ENCODE measurements around the gene STIP1. TPM values are rescaled to one million over a fixed set of nuclear protein-coding genes. Genes with fewer than 3 reads are reported as not detected.

Gene STIP1
- total RNA-seq, 1 donor from 2014 or later = 200 TPM

DNA sequence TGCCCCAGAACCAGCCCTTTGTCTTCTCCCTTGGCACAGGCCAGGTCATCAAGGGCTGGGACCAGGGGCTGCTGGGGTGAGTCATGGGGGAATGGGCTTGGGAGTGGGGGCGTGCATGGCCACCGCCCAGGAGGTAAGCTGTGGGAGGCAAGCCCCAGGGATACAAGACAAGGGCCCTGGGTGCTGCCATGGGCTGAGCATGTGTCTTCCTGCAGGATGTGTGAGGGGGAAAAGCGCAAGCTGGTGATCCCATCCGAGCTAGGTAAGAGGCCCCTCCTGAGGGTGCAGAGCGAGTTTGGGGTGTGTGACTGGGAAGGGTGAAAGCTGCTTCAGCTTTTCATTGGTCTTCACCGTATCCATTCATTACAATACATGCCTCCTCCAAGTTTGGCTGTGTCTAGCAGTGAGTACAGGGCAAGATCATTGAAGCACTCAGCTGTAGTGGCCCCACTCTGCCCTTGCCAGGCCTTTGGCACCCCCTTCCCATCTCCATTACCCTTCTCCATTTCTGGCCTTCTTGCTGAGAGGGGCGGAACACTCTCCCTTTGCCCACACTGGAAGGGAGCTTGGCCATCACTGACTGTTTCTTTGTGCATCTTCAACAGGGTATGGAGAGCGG lies 57.4 kb downstream of the STIP1 start:
- peaks cover 28% of the 10 kb centered on the region for H4K20me1 ChIP-seq (ENCODE audit: insufficient read depth, low read length)
- Mint-ChIP-seq H3K36me3 (ENCODE audit: low read depth, unreplicated experiment) (peaks cover 9% of the 10 kb centered on the region), H3K9me3 (ENCODE audit: unreplicated experiment) (no peaks in the 10 kb centered on the region), H3K4me1 (ENCODE audit: low read depth, unreplicated experiment) (peaks cover 21% of the 10 kb centered on the region), H3K27ac (ENCODE audit: unreplicated experiment) (peak overlapping the region; percentile 72), H3K27me3 (ENCODE audit: low read depth, unreplicated experiment) (no peaks in the 10 kb centered on the region), H3K4me3 (ENCODE audit: unreplicated experiment) (peak overlapping the region; percentile 77)
- FAIRE-seq = no peak
- H3K27ac ChIP-seq (ENCODE audit: low read depth, low read length) = no peak overlapping the region
- TF ChIP-seq, protein P1, sequence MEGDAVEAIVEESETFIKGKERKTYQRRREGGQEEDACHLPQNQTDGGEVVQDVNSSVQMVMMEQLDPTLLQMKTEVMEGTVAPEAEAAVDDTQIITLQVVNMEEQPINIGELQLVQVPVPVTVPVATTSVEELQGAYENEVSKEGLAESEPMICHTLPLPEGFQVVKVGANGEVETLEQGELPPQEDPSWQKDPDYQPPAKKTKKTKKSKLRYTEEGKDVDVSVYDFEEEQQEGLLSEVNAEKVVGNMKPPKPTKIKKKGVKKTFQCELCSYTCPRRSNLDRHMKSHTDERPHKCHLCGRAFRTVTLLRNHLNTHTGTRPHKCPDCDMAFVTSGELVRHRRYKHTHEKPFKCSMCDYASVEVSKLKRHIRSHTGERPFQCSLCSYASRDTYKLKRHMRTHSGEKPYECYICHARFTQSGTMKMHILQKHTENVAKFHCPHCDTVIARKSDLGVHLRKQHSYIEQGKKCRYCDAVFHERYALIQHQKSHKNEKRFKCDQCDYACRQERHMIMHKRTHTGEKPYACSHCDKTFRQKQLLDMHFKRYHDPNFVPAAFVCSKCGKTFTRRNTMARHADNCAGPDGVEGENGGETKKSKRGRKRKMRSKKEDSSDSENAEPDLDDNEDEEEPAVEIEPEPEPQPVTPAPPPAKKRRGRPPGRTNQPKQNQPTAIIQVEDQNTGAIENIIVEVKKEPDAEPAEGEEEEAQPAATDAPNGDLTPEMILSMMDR (IDR thresholded peaks at IDR 0.05; ENCODE audit: insufficient read depth, low read depth, low read length) = no peak
- TF ChIP-seq EZH2 (IDR thresholded peaks at IDR 0.05; ENCODE audit: insufficient read depth, low read length) = no peak
- H2AFZ ChIP-seq (ENCODE audit: low read depth, low read length) = no peak overlapping the region
- H3K27me3 ChIP-seq (ENCODE audit: insufficient read depth, low read length) = no peaks in the 10 kb centered on the region
- H3K4me1 ChIP-seq (ENCODE audit: insufficient read depth, low read length) = peaks cover 41% of the 10 kb centered on the region
- peak overlapping the region; percentile 88 for H3K9ac ChIP-seq (ENCODE audit: low read length)
- H3K79me2 ChIP-seq (ENCODE audit: insufficient read depth, low read length) = peaks cover 50% of the 10 kb centered on the region
- H3K4me3 ChIP-seq (ENCODE audit: insufficient read depth, low read depth, low read length) = peak overlapping the region; percentile 29
- no peaks in the 10 kb centered on the region for H3K9me3 ChIP-seq (ENCODE audit: insufficient read depth, low read depth, low read length)
- H3K36me3 ChIP-seq (ENCODE audit: insufficient read depth, low read length) = peaks cover 10% of the 10 kb centered on the region
- peak overlapping the region; percentile 99 for H3K4me2 ChIP-seq (ENCODE audit: low read length)
- no peak for DNase-seq (ENCODE audit: low read depth)

DNA sequence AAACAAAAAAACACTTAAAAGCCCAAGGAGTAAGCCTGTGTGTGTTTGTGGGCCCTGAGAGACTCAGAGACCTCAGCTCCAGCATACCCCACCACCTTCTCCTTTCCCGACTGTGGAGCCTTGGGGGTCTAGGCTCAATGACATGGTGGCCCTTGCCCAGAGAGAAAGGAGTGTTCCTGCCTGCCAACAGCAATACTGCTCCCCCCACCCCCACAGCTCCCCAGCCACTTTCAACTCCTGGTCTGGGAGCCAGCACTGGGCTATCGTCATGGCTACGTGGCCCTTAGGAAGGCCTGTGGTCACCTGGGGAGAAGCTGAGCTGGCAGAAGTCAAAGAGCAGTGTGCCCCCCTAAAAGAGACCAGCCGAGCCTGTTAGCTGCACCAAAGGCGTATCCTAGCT lies 58.1 kb downstream of the STIP1 start:
- Histone ChIP-seq H3K4me3 (ENCODE audit: insufficient read depth, low read depth, low read length) (no peak overlapping the region), H2AFZ (ENCODE audit: low read depth, low read length) (no peak overlapping the region), H3K4me1 (ENCODE audit: insufficient read depth, low read length) (peaks cover 41% of the 10 kb centered on the region), H3K9ac (ENCODE audit: low read length) (no peak overlapping the region), H3K79me2 (ENCODE audit: insufficient read depth, low read length) (peaks cover 50% of the 10 kb centered on the region), H3K27ac (ENCODE audit: low read depth, low read length) (no peak overlapping the region), H4K20me1 (ENCODE audit: insufficient read depth, low read length) (peaks cover 28% of the 10 kb centered on the region), H3K36me3 (ENCODE audit: insufficient read depth, low read length) (peaks cover 3% of the 10 kb centered on the region), H3K27me3 (ENCODE audit: insufficient read depth, low read length) (no peaks in the 10 kb centered on the region), H3K4me2 (ENCODE audit: low read length) (peak overlapping the region; percentile 99), H3K9me3 (ENCODE audit: insufficient read depth, low read depth, low read length) (no peaks in the 10 kb centered on the region)
- no peak overlapping the region for H3K27ac Mint-ChIP-seq (ENCODE audit: unreplicated experiment)
- peak overlapping the region; percentile 77 for H3K4me3 Mint-ChIP-seq (ENCODE audit: unreplicated experiment)
- FAIRE-seq (no peak), DNase-seq (ENCODE audit: low read depth) (no peak)
- TF ChIP-seq EZH2 (IDR thresholded peaks at IDR 0.05; ENCODE audit: insufficient read depth, low read length) = no peak
- TF ChIP-seq, protein P1 (IDR thresholded peaks at IDR 0.05; ENCODE audit: insufficient read depth, low read depth, low read length) = no peak
- H3K36me3 Mint-ChIP-seq (ENCODE audit: low read depth, unreplicated experiment) = peaks cover 9% of the 10 kb centered on the region
- H3K9me3 Mint-ChIP-seq (ENCODE audit: unreplicated experiment) = no peaks in the 10 kb centered on the region
- H3K27me3 Mint-ChIP-seq (ENCODE audit: low read depth, unreplicated experiment) = no peaks in the 10 kb centered on the region
- H3K4me1 Mint-ChIP-seq (ENCODE audit: low read depth, unreplicated experiment) = peaks cover 23% of the 10 kb centered on the region

DNA sequence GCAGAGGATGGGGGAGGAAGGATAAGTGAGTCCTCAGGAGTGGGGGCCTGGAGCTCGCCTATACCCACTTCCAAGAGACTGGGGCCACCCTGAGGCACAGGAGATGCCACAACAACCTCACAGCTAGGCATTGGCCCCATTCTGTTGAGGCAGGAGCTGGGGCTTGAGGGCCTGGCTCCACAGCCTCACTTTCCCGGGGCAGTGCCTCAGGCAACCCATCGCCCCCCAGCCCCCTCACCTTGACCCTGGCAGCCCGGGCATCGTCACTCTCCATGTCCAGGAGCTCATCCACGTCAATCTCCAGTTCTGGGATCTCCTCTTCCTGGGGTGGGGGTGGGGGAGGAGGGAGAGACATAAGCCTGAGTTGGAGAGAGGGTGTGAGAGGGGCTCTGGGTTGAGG lies 59.0 kb downstream of the STIP1 start:
- Histone ChIP-seq H3K27ac (ENCODE audit: low read depth, low read length) (peak overlapping the region; percentile 91), H3K4me3 (ENCODE audit: insufficient read depth, low read depth, low read length) (peak overlapping the region; percentile 96), H3K4me1 (ENCODE audit: insufficient read depth, low read length) (peaks cover 39% of the 10 kb centered on the region), H2AFZ (ENCODE audit: low read depth, low read length) (no peak overlapping the region), H3K9ac (ENCODE audit: low read length) (peak overlapping the region; percentile 95), H4K20me1 (ENCODE audit: insufficient read depth, low read length) (peaks cover 28% of the 10 kb centered on the region), H3K4me2 (ENCODE audit: low read length) (peak overlapping the region; percentile 99), H3K79me2 (ENCODE audit: insufficient read depth, low read length) (peaks cover 50% of the 10 kb centered on the region), H3K27me3 (ENCODE audit: insufficient read depth, low read length) (no peaks in the 10 kb centered on the region), H3K9me3 (ENCODE audit: insufficient read depth, low read depth, low read length) (no peaks in the 10 kb centered on the region), H3K36me3 (ENCODE audit: insufficient read depth, low read length) (peaks cover 3% of the 10 kb centered on the region)
- Mint-ChIP-seq H3K27me3 (ENCODE audit: low read depth, unreplicated experiment) (no peaks in the 10 kb centered on the region), H3K27ac (ENCODE audit: unreplicated experiment) (no peak overlapping the region), H3K4me1 (ENCODE audit: low read depth, unreplicated experiment) (peaks cover 24% of the 10 kb centered on the region), H3K4me3 (ENCODE audit: unreplicated experiment) (peak overlapping the region; percentile 95), H3K9me3 (ENCODE audit: unreplicated experiment) (no peaks in the 10 kb centered on the region), H3K36me3 (ENCODE audit: low read depth, unreplicated experiment) (peaks cover 9% of the 10 kb centered on the region)
- FAIRE-seq (no peak), DNase-seq (ENCODE audit: low read depth) (no peak)
- TF ChIP-seq, protein P1 (IDR thresholded peaks at IDR 0.05; ENCODE audit: insufficient read depth, low read depth, low read length) = no peak
- TF ChIP-seq EZH2 (IDR thresholded peaks at IDR 0.05; ENCODE audit: insufficient read depth, low read length) = no peak

All from astrocyte (in vitro differentiated cells and primary cell).